ENCODE data around the gene GDF15. TPM values are rescaled to one million over a fixed set of nuclear protein-coding genes. Genes with fewer than 3 reads are reported as not detected.

GDF15 gene
- total RNA-seq, 1 experiment from 2014 or later, result 425 TPM

DNA sequence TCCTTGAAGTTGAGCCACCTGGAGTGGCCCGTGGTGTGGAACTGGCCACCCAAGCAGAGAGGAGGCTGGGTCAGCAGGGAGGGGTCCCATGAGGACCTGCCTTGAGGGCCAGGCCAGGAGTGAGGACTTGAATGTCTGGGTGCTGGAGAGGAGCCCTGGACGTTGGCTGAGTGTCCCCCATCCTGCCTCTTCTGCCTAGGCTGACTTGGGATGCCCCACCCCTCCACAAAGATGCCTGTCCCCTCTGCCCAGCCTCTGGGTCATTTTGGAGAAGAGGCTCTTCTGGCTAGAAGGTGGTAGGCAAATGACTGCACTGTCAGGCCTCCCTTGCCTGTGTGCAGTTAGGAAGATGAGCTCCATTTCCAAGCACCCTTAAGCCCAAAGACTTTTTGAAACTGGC lies 35.0 kb downstream of the GDF15 start:
- no peak for TF ChIP-seq ZBTB33 (IDR thresholded peaks at IDR 0.05; ENCODE audit: extremely low read depth, insufficient replicate concordance, low read length)
- ChIA-PET CTCF (no interaction called here), POLR2A (interaction anchor here (0.5 to 0.6 kb wide), 2 partner anchors 16 to 128 kb away, joined by 4 read pairs; no protein-coding TSS in a partner anchor), RAD21 (ENCODE audit: low non-redundant PET in 1 of 2, low total read pairs in 2 of 2, uncharacterized antibody in 2 of 2, unreplicated experiment in 2 of 2) (no interaction called here)
- H3K4me3 ChIP-seq (replicated peaks in 1 of 2; ENCODE audit: low read depth in 1 of 2, low read length in 2 of 2), result peak overlapping the region; percentile 65 to 92
- H3K79me2 ChIP-seq (ENCODE audit: insufficient read depth, low read length), result peaks cover 64% of the 10 kb centered on the region
- BruUV-seq (replicated peaks), result TSS peak; percentile 43
- intact Hi-C loops (cut with micrococcal nuclease), result no loop called here
- H3K27ac ChIP-seq (ENCODE audit: low read depth, low read length), result peak overlapping the region; percentile 98
- H3K9ac ChIP-seq (ENCODE audit: low read length), result peak overlapping the region; percentile 96
- no peaks in the 10 kb centered on the region for H3K9me3 ChIP-seq (ENCODE audit: control insufficient read depth in 1 of 2, insufficient read depth in 1 of 2, low read depth in 1 of 2, low read length in 2 of 2)
- ATAC-seq, result no peak
- H3K27me3 ChIP-seq (ENCODE audit: insufficient read depth, low read length), result no peaks in the 10 kb centered on the region
- H3K36me3 ChIP-seq (ENCODE audit: control insufficient read depth in 1 of 2, insufficient read depth in 2 of 2, low read length in 2 of 2), result no peaks in the 10 kb centered on the region; a peak in 1 of 4 replicates
- H2AFZ ChIP-seq (ENCODE audit: low read depth, low read length, poor library complexity, severe bottlenecking), result no peak overlapping the region
- H3K4me2 ChIP-seq (ENCODE audit: low read length), result peak overlapping the region; percentile 100
- H3K4me1 ChIP-seq (ENCODE audit: control insufficient read depth in 1 of 2, insufficient read depth in 2 of 2, low read length in 2 of 2), result peaks cover 40 to 79% of the 10 kb centered on the region in 2 experiments
- H4K20me1 ChIP-seq (ENCODE audit: insufficient read depth), result no peaks in the 10 kb centered on the region
- no peaks in the 10 kb centered on the region for H3K9me2 ChIP-seq (ENCODE audit: insufficient read depth)
- no peak for DNase-seq (ENCODE audit: low read depth, low spot score)

DNA sequence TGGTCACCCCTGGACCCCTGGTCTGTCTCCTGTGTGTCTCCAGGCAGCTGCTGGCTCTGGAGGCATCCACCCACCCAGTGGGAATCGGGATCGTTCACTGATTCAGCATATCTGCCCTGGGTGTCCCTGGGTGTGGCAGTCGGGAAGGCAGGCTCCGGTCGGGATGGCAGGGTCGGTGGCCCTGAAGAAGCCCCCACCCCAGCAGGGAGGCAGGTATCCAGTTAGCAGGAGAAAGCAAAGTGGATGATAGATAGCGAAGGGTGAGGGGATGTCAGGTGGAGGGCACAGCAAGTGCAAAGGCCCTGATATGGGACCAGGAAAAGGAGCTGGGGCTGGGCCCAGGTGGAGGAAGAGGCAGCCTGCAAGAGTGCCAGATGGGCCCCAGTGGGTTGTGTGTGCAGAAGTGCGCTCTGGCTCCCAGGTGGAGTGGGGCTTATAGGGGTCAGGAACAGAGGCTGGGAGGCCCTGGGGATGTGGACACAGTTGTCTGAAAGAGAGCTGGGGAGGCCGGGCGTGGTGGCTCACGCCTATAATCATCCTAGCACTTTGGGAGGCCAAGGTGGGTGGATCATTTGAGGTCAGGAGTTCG lies 35.5 kb downstream of the GDF15 start:
- CTCF ChIA-PET, result no interaction called here
- H3K79me2 ChIP-seq (ENCODE audit: insufficient read depth, low read length), result peaks cover 69% of the 10 kb centered on the region
- peak overlapping the region; percentile 98 for H3K27ac ChIP-seq (ENCODE audit: low read depth, low read length)
- no peaks in the 10 kb centered on the region for H3K27me3 ChIP-seq (ENCODE audit: insufficient read depth, low read length)
- no peaks in the 10 kb centered on the region for H4K20me1 ChIP-seq (ENCODE audit: insufficient read depth)
- H3K9me3 ChIP-seq (ENCODE audit: control insufficient read depth in 1 of 2, insufficient read depth in 1 of 2, low read depth in 1 of 2, low read length in 2 of 2), result no peaks in the 10 kb centered on the region
- H3K9me2 ChIP-seq (ENCODE audit: insufficient read depth), result no peaks in the 10 kb centered on the region
- ATAC-seq, result no peak
- peak overlapping the region; percentile 100 for H3K4me2 ChIP-seq (ENCODE audit: low read length)
- RAD21 ChIA-PET (ENCODE audit: low non-redundant PET in 1 of 2, low total read pairs in 2 of 2, uncharacterized antibody in 2 of 2, unreplicated experiment in 2 of 2), result no interaction called here
- no peak for TF ChIP-seq EZH2phosphoT487 (IDR thresholded peaks at IDR 0.05; ENCODE audit: borderline replicate concordance)
- no peak for TF ChIP-seq RAD21 (IDR thresholded peaks at IDR 0.05; ENCODE audit: low read depth)
- TF ChIP-seq CEBPB (IDR thresholded peaks at IDR 0.05; ENCODE audit: low read depth), result no peak
- TF ChIP-seq ELF1 (IDR thresholded peaks at IDR 0.05; ENCODE audit: borderline replicate concordance, low read depth), result no peak
- no peak for TF ChIP-seq POLR2AphosphoS5 (IDR thresholded peaks at IDR 0.05; ENCODE audit: low read depth, low read length)
- TF ChIP-seq YY1 (IDR thresholded peaks at IDR 0.05; ENCODE audit: extremely low read depth, insufficient replicate concordance, low read depth, low read length), result no peak
- no peak for TF ChIP-seq SIN3A (IDR thresholded peaks at IDR 0.05; ENCODE audit: low read depth)
- TF ChIP-seq, protein P1, sequence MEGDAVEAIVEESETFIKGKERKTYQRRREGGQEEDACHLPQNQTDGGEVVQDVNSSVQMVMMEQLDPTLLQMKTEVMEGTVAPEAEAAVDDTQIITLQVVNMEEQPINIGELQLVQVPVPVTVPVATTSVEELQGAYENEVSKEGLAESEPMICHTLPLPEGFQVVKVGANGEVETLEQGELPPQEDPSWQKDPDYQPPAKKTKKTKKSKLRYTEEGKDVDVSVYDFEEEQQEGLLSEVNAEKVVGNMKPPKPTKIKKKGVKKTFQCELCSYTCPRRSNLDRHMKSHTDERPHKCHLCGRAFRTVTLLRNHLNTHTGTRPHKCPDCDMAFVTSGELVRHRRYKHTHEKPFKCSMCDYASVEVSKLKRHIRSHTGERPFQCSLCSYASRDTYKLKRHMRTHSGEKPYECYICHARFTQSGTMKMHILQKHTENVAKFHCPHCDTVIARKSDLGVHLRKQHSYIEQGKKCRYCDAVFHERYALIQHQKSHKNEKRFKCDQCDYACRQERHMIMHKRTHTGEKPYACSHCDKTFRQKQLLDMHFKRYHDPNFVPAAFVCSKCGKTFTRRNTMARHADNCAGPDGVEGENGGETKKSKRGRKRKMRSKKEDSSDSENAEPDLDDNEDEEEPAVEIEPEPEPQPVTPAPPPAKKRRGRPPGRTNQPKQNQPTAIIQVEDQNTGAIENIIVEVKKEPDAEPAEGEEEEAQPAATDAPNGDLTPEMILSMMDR (IDR thresholded peaks at IDR 0.05 in 2 of 3, conservative IDR thresholded peaks at IDR 0.05 in 1 of 3; ENCODE audit: borderline replicate concordance in 1 of 3, insufficient read depth in 1 of 3, low read depth in 2 of 3, low read length in 2 of 3), result no peak
- TF ChIP-seq TCF7L2 (IDR thresholded peaks at IDR 0.05; ENCODE audit: borderline replicate concordance, extremely low read depth, insufficient read depth, insufficient read length), result no peak
- TF ChIP-seq CBX3 (IDR thresholded peaks at IDR 0.05; ENCODE audit: low read depth), result no peak
- TF ChIP-seq ZNF274 (IDR thresholded peaks at IDR 0.05; ENCODE audit: low read depth, low read length), result no peak
- no peak for DNase-seq (ENCODE audit: low read depth, low spot score)
- H3K36me3 ChIP-seq (ENCODE audit: control insufficient read depth in 1 of 2, insufficient read depth in 2 of 2, low read length in 2 of 2), result no peaks in the 10 kb centered on the region; a peak in 1 of 4 replicates
- intact Hi-C loops (cut with micrococcal nuclease), result no loop called here
- H2AFZ ChIP-seq (ENCODE audit: low read depth, low read length, poor library complexity, severe bottlenecking), result no peak overlapping the region
- H3K9ac ChIP-seq (ENCODE audit: low read length), result peak overlapping the region; percentile 96
- H3K4me3 ChIP-seq (replicated peaks in 1 of 2; ENCODE audit: low read depth in 1 of 2, low read length in 2 of 2), result peak overlapping the region; percentile 65 to 92; a peak in 3 of 4 replicates
- POLR2A ChIA-PET, result interaction anchor here (0.6 kb wide), 1 partner anchor 15 kb away, joined by 4 read pairs; no protein-coding TSS in a partner anchor
- H3K4me1 ChIP-seq (ENCODE audit: control insufficient read depth in 1 of 2, insufficient read depth in 2 of 2, low read length in 2 of 2), result peaks cover 35 to 76% of the 10 kb centered on the region in 2 experiments
- BruUV-seq (replicated peaks), result no TSS peak

Data from HCT116 (cell line).